ENCODE data around the gene SF1.

The SF1 gene

GRCh38 chr11:64744544-64745188, 33.7 kb downstream of the SF1 start:
- no peak for DNase-seq

GRCh38 chr11:64743591-64744543, 34.5 kb downstream of the SF1 start, which contains the start of gene RASGRP2:
TSS of gene RASGRP2 (minus strand) at chr11:64744142. CDS start at chr11:64742866, 1,276 bp downstream.
- no peak for DNase-seq

- peak; percentile 11 for DNase-seq
Observed at GRCh38 chr11:64742889-64743590, 35.3 kb downstream of the SF1 start.

GRCh38 chr11:64742087-64742888, 36.1 kb downstream of the SF1 start:
- no peak for DNase-seq

GRCh38 chr11:64741375-64742086, 36.8 kb downstream of the SF1 start:
- DNase-seq = no peak

GRCh38 chr11:64739871-64740270, 38.5 kb downstream of the SF1 start:
- no peak for DNase-seq

- DNase-seq = no peak
Observed at GRCh38 chr11:64736654-64737053, 41.7 kb downstream of the SF1 start.

GRCh38 chr11:64735725-64736259, 42.5 kb downstream of the SF1 start:
- no peak for DNase-seq

GRCh38 chr11:64734811-64735724, 43.3 kb downstream of the SF1 start:
- no peak for DNase-seq

GRCh38 chr11:64731601-64732000, 46.7 kb downstream of the SF1 start:
- DNase-seq = no peak

- no peak for DNase-seq
Observed at GRCh38 chr11:64729851-64730382, 48.4 kb downstream of the SF1 start.

GRCh38 chr11:64728757-64729365, 49.5 kb downstream of the SF1 start:
- DNase-seq = no peak

- DNase-seq = no peak
Observed at GRCh38 chr11:64726867-64727530, 51.3 kb downstream of the SF1 start.

GRCh38 chr11:64726211-64726641, 52.1 kb downstream of the SF1 start:
- no peak for DNase-seq

- no peak for DNase-seq
Observed at GRCh38 chr11:64724863-64725532, 53.3 kb downstream of the SF1 start.

GRCh38 chr11:64723907-64724862, 54.2 kb downstream of the SF1 start:
- no peak for DNase-seq
